ENCODE results near the gene TMEM239. TPM values are rescaled to one million over a fixed set of nuclear protein-coding genes. Genes with fewer than 3 reads are reported as not detected.

The TMEM239 gene
- total RNA-seq, 2 donors from 2014 or later, result not detected

- peaks cover 3% of the 10 kb centered on the region in 2 donors for H3K36me3 Mint-ChIP-seq (ENCODE audit: insufficient read depth in 2 of 2)
- no peaks in the 10 kb centered on the region for H3K9me3 Mint-ChIP-seq
- ATAC-seq (replicated peaks in 1 of 2) (no peak), DNase-seq (no peak)
- H3K4me3 Mint-ChIP-seq, result no peak overlapping the region
- H3K4me1 Mint-ChIP-seq (ENCODE audit: low read depth), result peaks cover 12% of the 10 kb centered on the region
- no peak overlapping the region for H3K27ac Mint-ChIP-seq
- H3K27me3 Mint-ChIP-seq (ENCODE audit: low read depth), result peaks cover 38% of the 10 kb centered on the region
Observed at GRCh38 chr20:2794866-2795447, 21.2 kb upstream of the TMEM239 start.

GRCh38 chr20:2795451-2795850, 20.7 kb upstream of the TMEM239 start:
- Mint-ChIP-seq H3K36me3 (ENCODE audit: insufficient read depth in 2 of 2) (peaks cover 3 to 4% of the 10 kb centered on the region in 2 donors), H3K9me3 (no peaks in the 10 kb centered on the region), H3K4me1 (ENCODE audit: low read depth) (peaks cover 15% of the 10 kb centered on the region), H3K27ac (no peak overlapping the region), H3K4me3 (no peak overlapping the region), H3K27me3 (ENCODE audit: low read depth) (peaks cover 38% of the 10 kb centered on the region)
- no peak for DNase-seq
- ATAC-seq (replicated peaks in 1 of 2), result no peak

GRCh38 chr20:2796011-2796660, 20.0 kb upstream of the TMEM239 start:
- peaks cover 20% of the 10 kb centered on the region for H3K4me1 Mint-ChIP-seq (ENCODE audit: low read depth)
- peaks cover 42% of the 10 kb centered on the region for H3K27me3 Mint-ChIP-seq (ENCODE audit: low read depth)
- DNase-seq (no peak), ATAC-seq (replicated peaks in 1 of 2) (no peak)
- peaks cover 3 to 6% of the 10 kb centered on the region in 2 donors for H3K36me3 Mint-ChIP-seq (ENCODE audit: insufficient read depth in 2 of 2)
- no peak overlapping the region for H3K27ac Mint-ChIP-seq
- no peaks in the 10 kb centered on the region for H3K9me3 Mint-ChIP-seq
- H3K4me3 Mint-ChIP-seq, result no peak overlapping the region

- H3K27me3 Mint-ChIP-seq (ENCODE audit: low read depth), result peaks cover 47% of the 10 kb centered on the region
- ATAC-seq (replicated peaks in 1 of 2), result no peak
- no peaks in the 10 kb centered on the region for H3K9me3 Mint-ChIP-seq
- peaks cover 27% of the 10 kb centered on the region for H3K4me1 Mint-ChIP-seq (ENCODE audit: low read depth)
- no peak overlapping the region for H3K27ac Mint-ChIP-seq
- H3K4me3 Mint-ChIP-seq, result no peak overlapping the region
- H3K36me3 Mint-ChIP-seq (ENCODE audit: insufficient read depth in 2 of 2), result peaks cover 3 to 6% of the 10 kb centered on the region in 2 donors
- no peak for DNase-seq
Observed at GRCh38 chr20:2797136-2797983, 18.8 kb upstream of the TMEM239 start.

GRCh38 chr20:2798095-2798805, 17.9 kb upstream of the TMEM239 start:
- Mint-ChIP-seq H3K9me3 (no peaks in the 10 kb centered on the region), H3K27me3 (ENCODE audit: low read depth) (peaks cover 50% of the 10 kb centered on the region), H3K4me3 (no peak overlapping the region), H3K36me3 (ENCODE audit: insufficient read depth in 2 of 2) (peaks cover 3 to 6% of the 10 kb centered on the region in 2 donors), H3K27ac (no peak overlapping the region), H3K4me1 (ENCODE audit: low read depth) (peaks cover 27% of the 10 kb centered on the region)
- ATAC-seq (replicated peaks in 1 of 2) (no peak), DNase-seq (no peak)

- peak overlapping the region; percentile 89 to 95 for H3K4me3 Mint-ChIP-seq
- peaks cover 27% of the 10 kb centered on the region for H3K4me1 Mint-ChIP-seq (ENCODE audit: low read depth)
- no peak overlapping the region for H3K27ac Mint-ChIP-seq
- H3K36me3 Mint-ChIP-seq (ENCODE audit: insufficient read depth in 2 of 2), result peaks cover 3 to 6% of the 10 kb centered on the region in 2 donors
- H3K9me3 Mint-ChIP-seq, result no peaks in the 10 kb centered on the region
- ATAC-seq (replicated peaks in 1 of 2) (no peak), DNase-seq (no peak)
- H3K27me3 Mint-ChIP-seq (ENCODE audit: low read depth), result peaks cover 48% of the 10 kb centered on the region
Observed at GRCh38 chr20:2798814-2799213, 17.4 kb upstream of the TMEM239 start.

GRCh38 chr20:2799271-2799670, 16.9 kb upstream of the TMEM239 start:
- Mint-ChIP-seq H3K4me3 (peak overlapping the region; percentile 89 to 95), H3K36me3 (ENCODE audit: insufficient read depth in 2 of 2) (peaks cover 3 to 6% of the 10 kb centered on the region in 2 donors), H3K4me1 (ENCODE audit: low read depth) (peaks cover 27% of the 10 kb centered on the region), H3K27ac (no peak overlapping the region), H3K27me3 (ENCODE audit: low read depth) (peaks cover 53% of the 10 kb centered on the region), H3K9me3 (no peaks in the 10 kb centered on the region)
- ATAC-seq (replicated peaks in 1 of 2) (no peak), DNase-seq (no peak)

- DNase-seq, result no peak
- H3K9me3 Mint-ChIP-seq, result no peaks in the 10 kb centered on the region
- peaks cover 57% of the 10 kb centered on the region for H3K27me3 Mint-ChIP-seq (ENCODE audit: low read depth)
- peaks cover 3 to 6% of the 10 kb centered on the region in 2 donors for H3K36me3 Mint-ChIP-seq (ENCODE audit: insufficient read depth in 2 of 2)
- peaks cover 27% of the 10 kb centered on the region for H3K4me1 Mint-ChIP-seq (ENCODE audit: low read depth)
- ATAC-seq (replicated peaks in 1 of 2), result peak; percentile 30 to 31
- H3K27ac Mint-ChIP-seq, result peak overlapping the region; percentile 17
- H3K4me3 Mint-ChIP-seq, result peak overlapping the region; percentile 89 to 95
Observed at GRCh38 chr20:2799688-2800520, 16.3 kb upstream of the TMEM239 start.

GRCh38 chr20:2800521-2801285, 15.5 kb upstream of the TMEM239 start, which contains the start of gene CPXM1:
Gene CPXM1 (minus strand): TSS chr20:2800627. CDS start chr20:2800572, 55 bp downstream.
- Mint-ChIP-seq H3K36me3 (ENCODE audit: insufficient read depth in 2 of 2) (peaks cover 3 to 6% of the 10 kb centered on the region in 2 donors), H3K9me3 (no peaks in the 10 kb centered on the region), H3K27me3 (ENCODE audit: low read depth) (peaks cover 62% of the 10 kb centered on the region), H3K4me3 (peak within 1 kb of the TSS; percentile 89 to 95), H3K27ac (peak within 1 kb of the TSS; percentile 29), H3K4me1 (ENCODE audit: low read depth) (peaks cover 27% of the 10 kb centered on the region)
- peak; percentile 33 to 52 for DNase-seq
- peak; percentile 64 to 74 for ATAC-seq (replicated peaks in 1 of 2)

- Mint-ChIP-seq H3K4me1 (ENCODE audit: low read depth) (peaks cover 27% of the 10 kb centered on the region), H3K9me3 (no peaks in the 10 kb centered on the region), H3K27ac (no peak overlapping the region), H3K27me3 (ENCODE audit: low read depth) (peaks cover 68% of the 10 kb centered on the region), H3K36me3 (ENCODE audit: insufficient read depth in 2 of 2) (peaks cover 3 to 6% of the 10 kb centered on the region in 2 donors), H3K4me3 (peak overlapping the region; percentile 79 to 88)
- ATAC-seq (replicated peaks in 1 of 2) (no peak), DNase-seq (no peak)
Observed at GRCh38 chr20:2801286-2801728, 14.9 kb upstream of the TMEM239 start.

GRCh38 chr20:2804041-2804828, 11.9 kb upstream of the TMEM239 start:
- H3K36me3 Mint-ChIP-seq (ENCODE audit: insufficient read depth in 2 of 2), result peaks cover 3 to 6% of the 10 kb centered on the region in 2 donors
- DNase-seq, result no peak
- ATAC-seq (replicated peaks in 1 of 2), result no peak
- H3K27ac Mint-ChIP-seq, result no peak overlapping the region
- no peaks in the 10 kb centered on the region for H3K9me3 Mint-ChIP-seq
- peaks cover 27% of the 10 kb centered on the region for H3K4me1 Mint-ChIP-seq (ENCODE audit: low read depth)
- H3K27me3 Mint-ChIP-seq (ENCODE audit: low read depth), result peaks cover 65% of the 10 kb centered on the region
- H3K4me3 Mint-ChIP-seq, result no peak overlapping the region

Measured in activated T-cell treated with anti-CD3 and anti-CD28 coated beads, Interleukin-2, amount 50 U/mL, for 72 hours (primary cell).